SKM-1 treated with dmso at 0.1 percent for 144 hours (cell line): Measurements from ENCODE around the gene OSGIN1.

ENCODE experiments used
- DNase-seq: peaks from one replicate; lab custom pipeline; 2025; ENCODE audit not compliant: unreplicated experiment; lab: John Stamatoyannopoulos, UW

OSGIN1 gene

GRCh38 chr16:83956336-83957289 is 3.6 kb downstream of the OSGIN1 start:
- peak; percentile 68 for DNase-seq

GRCh38 chr16:83957296-83957855 is 4.3 kb downstream of the OSGIN1 start:
- DNase-seq, result no peak

- no peak for DNase-seq
These were observed 5.3 kb downstream of the OSGIN1 start for GRCh38 chr16:83958137-83958845.

GRCh38 chr16:83958846-83959565 is 6.0 kb downstream of the OSGIN1 start:
- no peak for DNase-seq

- peak; percentile 54 for DNase-seq
These were observed 6.8 kb downstream of the OSGIN1 start for GRCh38 chr16:83959656-83960434.

GRCh38 chr16:83960521-83961249 is 7.6 kb downstream of the OSGIN1 start:
- DNase-seq, result no peak

- no peak for DNase-seq
These were observed 8.6 kb downstream of the OSGIN1 start for GRCh38 chr16:83961591-83961990.

- no peak for DNase-seq
These were observed 10.5 kb downstream of the OSGIN1 start for GRCh38 chr16:83963277-83964119.

- DNase-seq, result no peak
These were observed 11.8 kb downstream of the OSGIN1 start for GRCh38 chr16:83964684-83965443.

GRCh38 chr16:83965444-83966152 is 12.6 kb downstream of the OSGIN1 start:
- DNase-seq, result no peak

- no peak for DNase-seq
These were observed 13.2 kb downstream of the OSGIN1 start for GRCh38 chr16:83966153-83966696.

- no peak for DNase-seq
These were observed 14.1 kb downstream of the OSGIN1 start for GRCh38 chr16:83967091-83967490.

- no peak for DNase-seq
These were observed 14.8 kb downstream of the OSGIN1 start, which contains the start of gene NECAB2 for GRCh38 chr16:83967838-83968305. NECAB2 (plus strand) TSS chr16:83968244; CDS start chr16:83968649, 405 bp downstream.

GRCh38 chr16:83968306-83968851 is 15.3 kb downstream of the OSGIN1 start:
- DNase-seq, result no peak

- no peak for DNase-seq
These were observed 16.0 kb downstream of the OSGIN1 start for GRCh38 chr16:83968891-83969649.
